Mesendoderm (in vitro differentiated cells): ENCODE data around the gene PPIH.
"Not testable (repeated sequence)": the region's sequence is repeated elsewhere in the genome, so short reads cannot be mapped to it uniquely, and the experiment has no call there.

Experiments used
- DNase-seq: peaks from one replicate; pipeline ENCODE4 v3.0.0; 2013
- H2AK5ac ChIP-seq: 2 replicates; pipeline ENCODE4 v1.6.1; 2013; ENCODE audit warnings: low read length, inconsistent platforms
- H2BK120ac ChIP-seq: 2 replicates; pipeline ENCODE4 v1.6.1; 2013; ENCODE audit warnings: low read depth, mild to moderate bottlenecking, low read length, moderate library complexity, mixed read lengths
- H2BK15ac ChIP-seq: replicated peaks from 2 replicates; pipeline ENCODE4 v1.6.1; 2013; ENCODE audit warnings: low read depth, mild to moderate bottlenecking, moderate library complexity
- H2BK5ac ChIP-seq: 2 replicates; pipeline ENCODE4 v1.6.1; 2013; ENCODE audit warnings: low read length, inconsistent platforms
- H3K18ac ChIP-seq: 2 replicates; pipeline ENCODE4 v1.6.1; 2013; ENCODE audit warnings: mild to moderate bottlenecking, low read length, mixed read lengths
- H3K23ac ChIP-seq: one replicate; pipeline ENCODE4 v1.6.1; 2013; ENCODE audit warnings: low read length
- H3K27ac ChIP-seq: 2 replicates; pipeline ENCODE4 v1.5.1; 2013; ENCODE audit warnings: low read depth, mild to moderate bottlenecking, inconsistent platforms, low read length, moderate library complexity
- H3K27me3 ChIP-seq: 2 replicates; pipeline ENCODE4 v1.6.1; 2013; ENCODE audit warnings: low read length, control low read depth, mild to moderate bottlenecking, inconsistent platforms; ENCODE audit not compliant: insufficient read depth, poor library complexity
- H3K36me3 ChIP-seq: 2 replicates; pipeline ENCODE4 v1.6.1; 2013; ENCODE audit warnings: low read length, inconsistent platforms; ENCODE audit not compliant: control insufficient read depth, insufficient read depth
- H3K4ac ChIP-seq: one replicate; pipeline ENCODE4 v1.6.1; 2013; ENCODE audit warnings: low read depth, mild to moderate bottlenecking, low read length, moderate library complexity
- H3K4me1 ChIP-seq: 2 replicates; pipeline ENCODE4 v1.6.1; 2013; ENCODE audit warnings: low read depth, low read length, inconsistent platforms; ENCODE audit not compliant: control insufficient read depth
- H3K4me2 ChIP-seq: 2 replicates; pipeline ENCODE4 v1.6.1; 2013; ENCODE audit warnings: low read length
- H3K4me3 ChIP-seq: 2 replicates; pipeline ENCODE4 v1.5.1; 2013; ENCODE audit warnings: mild to moderate bottlenecking, low read length
- H3K56ac ChIP-seq: one replicate; pipeline ENCODE4 v1.6.1; 2013; ENCODE audit warnings: low read length
- H3K79me1 ChIP-seq: 2 replicates; pipeline ENCODE4 v1.6.1; 2013; ENCODE audit warnings: low read length, inconsistent platforms
- H3K79me2 ChIP-seq: 2 replicates; pipeline ENCODE4 v1.6.1; 2013; ENCODE audit warnings: mild to moderate bottlenecking, low read length; ENCODE audit not compliant: control insufficient read depth, insufficient read depth
- H3K9ac ChIP-seq: 2 replicates; pipeline ENCODE4 v1.6.1; 2013; ENCODE audit warnings: low read length, inconsistent platforms
- H4K5ac ChIP-seq: one replicate; pipeline ENCODE4 v1.6.1; 2013; ENCODE audit warnings: low read length
- H4K8ac ChIP-seq: one replicate; pipeline ENCODE4 v1.6.1; 2013; ENCODE audit warnings: low read depth, mild to moderate bottlenecking, control low read depth, low read length, moderate library complexity
- WGBS: extraction: QIAGEN DNeasy Blood & Tissue Kit; methylation state at CpG from one replicate; pipeline ENCODE4 v1.1.7; 2013; ENCODE audit warnings: low lambda C conversion rate, missing lambda C conversion rate; ENCODE audit not compliant: insufficient coverage; ENCODE audit errors: extremely low coverage; 5-methylcytosine and 5-hydroxymethylcytosine counted together

The PPIH gene

DNA sequence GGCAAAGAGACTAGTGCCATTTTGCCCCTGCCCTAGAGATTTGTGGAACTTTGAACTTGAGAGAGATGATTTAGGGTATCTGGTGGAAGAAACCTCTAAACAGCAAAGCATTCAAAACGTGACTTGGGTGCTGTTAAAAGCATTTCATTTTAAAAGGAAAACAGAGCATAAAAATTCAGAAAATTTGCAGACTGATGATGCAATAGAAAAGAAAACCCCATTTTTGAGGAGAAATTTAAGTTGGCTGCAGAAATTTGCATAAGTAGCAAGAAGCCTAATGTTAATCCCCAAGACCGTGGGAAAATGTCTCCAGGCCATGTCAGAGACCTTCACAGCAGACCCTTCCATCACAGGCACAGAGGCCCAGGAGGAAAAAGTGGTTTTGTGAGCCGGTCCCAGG, 31.0 kb upstream of the PPIH start:
- not testable (repeated sequence) for H3K23ac ChIP-seq, H3K36me3 ChIP-seq, H3K27me3 ChIP-seq, H2BK15ac ChIP-seq, H2BK120ac ChIP-seq, H3K4me2 ChIP-seq, H3K4me3 ChIP-seq, H3K79me1 ChIP-seq, H2BK5ac ChIP-seq, H3K4me1 ChIP-seq, H3K56ac ChIP-seq, H4K8ac ChIP-seq, H3K79me2 ChIP-seq, H3K27ac ChIP-seq, DNase-seq, H4K5ac ChIP-seq, H3K4ac ChIP-seq, H3K9ac ChIP-seq, H3K18ac ChIP-seq, H2AK5ac ChIP-seq
- WGBS, result no CpG with 5 or more reads among the region's 3 CpGs

DNA sequence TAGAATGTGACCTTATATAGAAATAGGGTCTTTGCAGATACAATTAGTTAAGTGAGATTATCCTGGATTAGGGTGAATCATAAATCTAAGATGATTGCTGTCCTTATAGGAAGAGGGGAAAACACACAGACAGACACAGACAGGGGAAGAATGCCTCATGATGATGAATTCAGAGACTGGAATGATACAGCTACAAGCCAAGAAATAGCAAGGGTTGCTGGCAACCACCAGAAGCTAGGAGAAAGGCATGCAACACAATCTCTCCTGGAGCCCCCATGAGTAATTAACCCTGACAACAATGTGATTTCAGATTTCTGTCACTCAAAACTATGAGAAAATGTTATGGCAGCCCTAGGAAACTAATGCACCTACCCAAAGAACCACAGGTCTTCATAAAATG, 19.1 kb upstream of the PPIH start:
- H3K4ac ChIP-seq, result no peak overlapping the region
- H3K4me2 ChIP-seq, result no peak overlapping the region
- H2AK5ac ChIP-seq, result no peak overlapping the region
- H3K27ac ChIP-seq, result no peak overlapping the region
- no peak for DNase-seq
- H3K79me2 ChIP-seq, result no peaks in the 10 kb centered on the region
- H2BK120ac ChIP-seq, result no peak overlapping the region
- no peak overlapping the region for H3K18ac ChIP-seq
- H3K9ac ChIP-seq, result no peak overlapping the region
- H3K79me1 ChIP-seq, result no peaks in the 10 kb centered on the region
- H3K4me1 ChIP-seq, result no peaks in the 10 kb centered on the region
- H3K56ac ChIP-seq, result no peak overlapping the region
- H4K8ac ChIP-seq, result no peak overlapping the region
- H3K23ac ChIP-seq, result no peak overlapping the region
- H3K36me3 ChIP-seq, result no peaks in the 10 kb centered on the region
- no peak overlapping the region for H2BK5ac ChIP-seq
- no peak overlapping the region for H3K4me3 ChIP-seq
- H2BK15ac ChIP-seq, result no peak overlapping the region
- H3K27me3 ChIP-seq, result no peaks in the 10 kb centered on the region
- no peak overlapping the region for H4K5ac ChIP-seq

DNA sequence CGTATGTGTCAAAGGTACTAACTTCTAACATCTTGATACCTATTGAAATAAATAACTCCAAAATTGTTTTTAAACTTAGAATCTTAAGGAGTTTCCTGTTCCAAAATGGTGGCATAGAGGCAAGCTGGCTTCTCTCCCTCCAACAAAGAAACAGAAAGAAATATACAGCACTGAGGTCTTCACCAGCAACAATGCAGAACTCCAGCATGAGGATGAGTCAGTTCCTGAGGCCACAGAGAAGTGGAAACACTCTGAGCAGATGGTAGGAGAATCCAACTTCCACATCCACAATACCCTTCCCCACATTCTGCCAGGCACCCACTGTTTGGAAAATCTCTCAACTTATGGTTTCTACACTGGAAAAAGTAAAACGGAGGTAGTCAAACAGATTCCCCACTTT, 12.2 kb upstream of the PPIH start:
- WGBS, result no CpG with 5 or more reads among the region's 2 CpGs
- no peak overlapping the region for H3K9ac ChIP-seq
- no peak for DNase-seq
- no peaks in the 10 kb centered on the region for H3K79me2 ChIP-seq
- H3K4me2 ChIP-seq, result no peak overlapping the region
- no peaks in the 10 kb centered on the region for H3K4me1 ChIP-seq
- no peak overlapping the region for H4K8ac ChIP-seq
- H3K27ac ChIP-seq, result no peak overlapping the region
- no peak overlapping the region for H3K4ac ChIP-seq
- no peak overlapping the region for H2BK120ac ChIP-seq
- no peak overlapping the region for H3K4me3 ChIP-seq
- no peaks in the 10 kb centered on the region for H3K36me3 ChIP-seq
- no peaks in the 10 kb centered on the region for H3K79me1 ChIP-seq
- H2BK5ac ChIP-seq, result no peak overlapping the region
- no peak overlapping the region for H3K23ac ChIP-seq
- no peak overlapping the region for H2AK5ac ChIP-seq
- H3K18ac ChIP-seq, result no peak overlapping the region
- H2BK15ac ChIP-seq, result no peak overlapping the region
- H3K27me3 ChIP-seq, result no peaks in the 10 kb centered on the region
- H4K5ac ChIP-seq, result no peak overlapping the region
- no peak overlapping the region for H3K56ac ChIP-seq

DNA sequence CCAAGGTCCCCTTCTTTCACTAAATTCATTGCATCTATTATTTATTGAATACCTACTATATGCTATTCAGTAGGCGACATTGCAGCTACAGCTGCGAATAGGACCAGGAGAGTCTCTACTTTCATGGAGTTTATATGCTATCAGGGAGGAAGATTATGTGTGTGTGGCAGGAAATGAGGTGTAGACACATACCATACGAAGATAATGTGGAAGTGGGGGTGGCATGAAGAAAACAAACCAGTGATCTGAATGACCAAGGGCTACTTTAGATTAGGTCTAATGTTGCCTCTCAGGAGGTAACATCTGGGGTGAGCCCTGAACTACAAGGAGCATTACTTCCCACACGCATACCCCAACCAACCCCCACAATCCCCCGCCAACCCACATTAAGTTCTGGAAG, 1.0 kb upstream of the PPIH start:
- Histone ChIP-seq H3K18ac (no peak overlapping the region), H3K4me1 (peaks cover 4% of the 10 kb centered on the region), H3K79me1 (peaks cover 2% of the 10 kb centered on the region), H3K27ac (no peak overlapping the region), H3K23ac (no peak overlapping the region), H3K4me3 (no peak overlapping the region), H3K27me3 (no peaks in the 10 kb centered on the region), H2BK5ac (no peak overlapping the region), H3K36me3 (peaks cover 1% of the 10 kb centered on the region), H4K8ac (no peak overlapping the region), H3K4ac (no peak overlapping the region), H2BK120ac (no peak overlapping the region), H3K9ac (no peak overlapping the region), H3K4me2 (no peak overlapping the region), H3K56ac (no peak overlapping the region), H2BK15ac (no peak overlapping the region), H2AK5ac (no peak overlapping the region), H3K79me2 (peaks cover 11% of the 10 kb centered on the region), H4K5ac (no peak overlapping the region)
- DNase-seq, result no peak
- no CpG with 5 or more reads among the region's 5 CpGs for WGBS

DNA sequence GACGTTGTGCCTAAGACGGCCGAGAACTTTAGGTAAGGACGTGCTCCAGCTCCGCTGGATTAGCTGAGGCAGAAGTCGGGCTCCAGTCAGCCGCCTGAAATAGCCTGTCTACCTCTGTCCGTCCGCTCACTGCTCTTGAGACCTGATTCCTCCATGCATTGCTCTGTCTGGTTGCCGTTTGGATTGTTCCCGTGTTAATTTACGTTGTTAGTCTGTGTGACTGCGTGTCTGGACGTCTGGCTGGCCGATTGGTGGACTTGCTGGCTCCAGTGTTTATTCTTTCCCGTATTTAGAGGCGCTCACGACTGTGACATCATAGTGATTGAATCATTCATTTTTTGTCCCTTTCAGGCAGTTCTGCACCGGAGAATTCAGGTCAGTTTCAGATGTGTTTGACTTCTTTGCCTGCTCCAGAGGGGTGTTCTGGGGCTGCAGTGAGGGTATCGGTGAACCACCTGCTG, 684 bp downstream of the PPIH start:
- peak overlapping the region; percentile 80 for H3K9ac ChIP-seq
- no peak overlapping the region for H3K4ac ChIP-seq
- H2BK15ac ChIP-seq, result no peak overlapping the region
- no peak overlapping the region for H2BK120ac ChIP-seq
- H4K5ac ChIP-seq, result no peak overlapping the region
- no peak overlapping the region for H3K23ac ChIP-seq
- no peaks in the 10 kb centered on the region for H3K27me3 ChIP-seq
- no peak overlapping the region for H3K18ac ChIP-seq
- no CpG with 5 or more reads among the region's 20 CpGs for WGBS
- H3K79me2 ChIP-seq, result peaks cover 11% of the 10 kb centered on the region
- no peak overlapping the region for H4K8ac ChIP-seq
- peaks cover 4% of the 10 kb centered on the region for H3K4me1 ChIP-seq
- H3K4me3 ChIP-seq, result peak overlapping the region; percentile 71
- peak overlapping the region; percentile 96 for H3K56ac ChIP-seq
- H3K36me3 ChIP-seq, result peaks cover 1% of the 10 kb centered on the region
- no peak overlapping the region for H2AK5ac ChIP-seq
- DNase-seq, result no peak
- H3K27ac ChIP-seq, result no peak overlapping the region
- peak overlapping the region; percentile 96 for H3K4me2 ChIP-seq
- no peak overlapping the region for H2BK5ac ChIP-seq
- H3K79me1 ChIP-seq, result peaks cover 2% of the 10 kb centered on the region

DNA sequence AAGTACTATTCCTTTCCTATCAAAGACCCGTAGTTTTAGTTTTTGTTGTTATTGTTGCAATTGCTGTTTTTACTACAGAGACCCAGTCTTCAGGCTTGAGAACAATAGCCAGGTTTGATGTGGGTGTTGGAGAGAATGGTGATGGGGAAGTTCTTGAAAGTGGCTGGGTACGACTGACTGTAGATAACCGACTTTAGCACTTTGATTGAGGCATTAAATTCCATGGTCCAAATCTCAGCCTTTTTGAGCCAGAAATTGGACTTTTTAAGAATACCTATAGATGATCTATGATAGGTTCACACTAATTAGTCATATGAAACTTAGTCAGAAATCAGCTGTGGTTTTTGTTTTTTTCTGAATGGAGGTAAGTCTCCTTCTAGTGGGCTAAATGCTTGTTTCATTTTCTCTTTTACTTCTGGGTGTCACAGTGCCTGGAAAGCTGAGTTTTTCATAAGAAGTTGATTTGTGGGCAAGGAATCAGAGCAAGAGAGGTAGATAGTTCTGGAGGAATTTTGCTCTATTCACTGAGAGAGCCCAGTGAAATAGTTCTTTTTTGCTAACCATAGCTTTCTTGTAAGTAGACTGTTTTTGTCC, 2.8 kb downstream of the PPIH start:
- Histone ChIP-seq H3K36me3 (peaks cover 4% of the 10 kb centered on the region), H3K4ac (no peak overlapping the region), H3K27ac (no peak overlapping the region), H4K8ac (no peak overlapping the region), H3K79me2 (peaks cover 11% of the 10 kb centered on the region), H3K9ac (no peak overlapping the region), H3K23ac (no peak overlapping the region), H3K4me2 (no peak overlapping the region), H4K5ac (no peak overlapping the region), H2BK120ac (no peak overlapping the region), H3K4me3 (no peak overlapping the region), H3K79me1 (peaks cover 2% of the 10 kb centered on the region), H3K4me1 (peaks cover 4% of the 10 kb centered on the region), H2AK5ac (no peak overlapping the region), H2BK5ac (no peak overlapping the region), H3K27me3 (no peaks in the 10 kb centered on the region), H3K18ac (no peak overlapping the region), H2BK15ac (no peak overlapping the region), H3K56ac (no peak overlapping the region)
- no peak for DNase-seq
- WGBS, result no CpG with 5 or more reads among the region's 3 CpGs
